NCI-H2196 treated with DMSO at 0.1 percent for 48 hours (cell line): ENCODE measurements around the gene MPO.

Source experiments
- DNase-seq: peaks from one replicate; lab custom pipeline; 2025; ENCODE audit not compliant: unreplicated experiment; lab: John Stamatoyannopoulos, UW

MPO gene

DNA sequence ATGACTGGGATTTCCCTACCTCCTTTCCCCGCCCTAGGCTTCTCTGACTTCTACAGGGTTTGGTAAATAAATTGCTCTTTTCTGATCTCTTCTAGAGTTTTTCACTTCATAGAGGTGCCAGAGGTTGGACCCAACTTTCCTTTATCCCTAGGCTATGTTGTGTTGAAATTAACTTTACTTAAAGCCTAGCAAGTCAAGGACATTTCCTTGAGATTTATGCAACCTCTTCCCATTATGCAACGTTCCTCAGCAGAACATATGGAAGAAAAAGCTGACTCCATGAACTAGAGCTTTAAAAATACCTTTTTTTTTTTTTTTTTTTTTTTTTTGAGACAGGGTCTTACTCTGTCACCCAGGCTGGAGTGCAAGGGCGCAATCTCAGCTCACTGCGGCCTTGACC is 15.5 kb downstream of the MPO start:
- no peak for DNase-seq

- no peak for DNase-seq
These were observed 16.2 kb downstream of the MPO start for GRCh38 chr17:58264407-58265103.

DNA sequence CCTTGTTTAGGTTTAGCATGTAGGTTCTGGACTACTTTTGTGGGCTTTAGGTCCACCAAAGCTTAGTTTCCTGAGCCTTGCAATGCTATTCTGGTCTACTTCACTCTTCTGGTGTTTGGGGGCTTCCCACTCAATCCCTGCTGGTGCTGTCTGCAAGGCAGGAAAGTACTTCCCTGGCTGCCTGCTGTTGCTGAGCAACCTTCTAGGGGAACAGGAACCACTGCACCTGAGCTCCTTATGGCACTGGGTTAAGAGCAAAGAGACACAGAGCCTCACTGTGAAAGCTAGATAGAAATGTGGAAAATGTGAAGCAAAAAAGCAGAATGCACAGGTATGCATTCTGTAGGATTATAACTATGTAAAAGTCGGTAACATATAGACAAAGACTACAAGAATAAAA is 17.0 kb downstream of the MPO start:
- DNase-seq = no peak

DNA sequence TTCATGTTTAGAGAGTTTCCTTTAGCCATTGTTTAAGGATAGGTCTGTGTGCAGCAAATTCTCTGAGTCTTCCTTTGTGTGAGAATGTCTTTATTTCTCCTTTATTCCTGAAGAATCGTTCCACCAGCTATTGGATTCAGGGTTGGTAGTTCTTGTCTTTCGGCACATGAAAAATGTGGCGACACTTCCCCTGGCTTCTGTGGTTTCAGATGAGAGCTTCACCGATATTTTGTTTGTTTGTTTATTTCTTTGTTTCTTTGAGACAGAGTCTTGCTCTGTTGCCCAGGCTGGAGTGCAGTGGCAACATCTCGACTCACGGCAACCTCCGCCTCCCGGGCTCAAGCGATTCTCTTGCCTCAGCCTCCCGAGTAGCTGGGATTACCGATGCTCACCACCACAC is 18.6 kb downstream of the MPO start:
- DNase-seq = no peak

DNA sequence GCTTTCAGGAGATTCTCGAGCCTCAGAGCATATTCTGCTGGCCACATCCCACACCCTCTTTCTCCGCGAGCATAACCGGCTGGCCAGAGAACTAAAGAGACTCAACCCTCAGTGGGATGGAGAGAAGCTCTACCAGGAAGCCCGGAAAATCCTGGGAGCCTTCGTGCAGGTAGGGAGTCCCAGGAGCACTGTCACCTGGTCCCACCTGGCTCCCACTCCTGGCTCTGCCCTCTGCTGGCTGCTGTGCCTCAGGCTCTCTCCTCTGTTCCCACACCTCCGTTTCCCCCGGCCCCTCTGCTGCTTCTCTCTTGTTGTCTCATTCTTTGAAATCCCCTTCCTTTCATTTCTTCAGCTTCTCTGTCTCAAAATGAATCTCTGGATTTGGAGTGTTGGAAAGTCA is 25.9 kb downstream of the MPO start:
- DNase-seq = no peak

- DNase-seq = no peak
These were observed 27.7 kb downstream of the MPO start for GRCh38 chr17:58253082-58253481.

- no peak for DNase-seq
These were observed 28.6 kb downstream of the MPO start for GRCh38 chr17:58252141-58252540.

DNA sequence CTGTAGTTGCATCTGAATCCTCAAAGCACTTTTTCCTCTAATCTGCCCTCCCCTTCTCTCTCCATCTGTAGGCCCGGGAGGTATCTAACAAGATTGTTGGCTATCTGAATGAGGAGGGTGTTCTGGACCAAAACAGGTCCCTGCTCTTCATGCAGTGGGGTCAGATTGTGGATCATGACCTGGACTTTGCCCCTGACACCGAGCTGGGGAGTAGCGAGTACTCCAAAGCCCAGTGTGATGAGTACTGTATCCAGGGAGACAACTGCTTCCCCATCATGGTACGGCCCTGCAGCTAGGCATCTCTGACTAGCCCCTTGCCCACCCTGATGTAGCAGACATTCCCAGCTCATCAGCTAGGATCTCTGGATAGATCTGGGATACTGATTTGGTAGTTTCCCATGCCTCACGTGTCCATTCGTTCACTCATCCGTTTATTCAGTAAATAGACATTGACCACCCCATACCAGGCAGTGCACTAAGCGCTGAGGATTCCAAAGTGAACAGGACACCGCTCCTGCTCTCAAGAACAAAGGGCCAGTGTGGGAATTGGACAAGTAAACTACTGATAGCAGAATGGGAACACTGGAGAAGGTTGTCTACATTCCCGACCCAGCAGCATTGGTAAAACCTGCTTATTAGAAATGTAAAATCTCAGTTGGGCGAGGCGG is 30.3 kb downstream of the MPO start:
- DNase-seq = no peak

DNA sequence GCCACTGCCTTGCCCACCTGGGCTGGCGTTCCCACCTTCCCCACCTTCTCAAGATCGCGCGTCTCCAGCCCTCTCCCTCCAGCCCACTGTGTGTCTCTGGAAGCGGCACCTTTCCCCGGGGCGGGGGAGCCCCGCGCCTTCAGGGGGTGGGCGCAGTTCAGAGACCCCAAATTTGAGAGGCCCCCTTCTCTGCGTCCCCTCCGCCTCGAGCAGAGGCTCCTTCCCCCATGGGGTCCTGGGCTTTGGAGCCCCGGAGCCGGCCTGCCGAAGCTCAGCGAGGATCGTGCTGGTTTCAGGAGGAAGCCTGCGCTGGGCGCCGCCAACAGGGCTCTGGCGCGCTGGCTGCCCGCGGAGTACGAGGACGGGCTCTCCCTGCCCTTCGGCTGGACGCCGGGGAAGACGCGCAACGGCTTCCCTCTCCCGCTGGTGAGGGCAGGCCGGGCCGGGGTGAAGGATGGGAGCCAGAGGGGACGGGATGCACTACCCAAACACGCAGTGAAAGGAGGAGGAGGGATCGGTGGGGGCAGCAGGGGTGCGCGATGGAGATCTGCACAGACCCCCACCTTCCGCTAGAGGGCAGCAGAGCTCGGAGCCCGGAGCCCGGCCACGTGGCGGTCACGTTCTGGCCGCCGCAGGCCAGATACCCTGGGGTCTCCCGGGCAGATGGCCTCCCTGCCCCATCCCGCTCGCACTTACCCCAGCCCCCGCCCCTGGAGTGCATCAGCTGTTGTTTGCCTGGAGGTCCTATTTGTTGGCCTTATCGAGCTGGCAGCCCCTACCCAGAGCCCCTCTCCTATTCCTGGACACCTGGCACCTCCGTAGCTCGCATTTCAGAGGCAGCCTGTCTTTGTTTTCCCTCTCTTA is 31.2 kb downstream of the MPO start:
- peak; percentile 69 for DNase-seq

- no peak for DNase-seq
These were observed 31.8 kb downstream of the MPO start for GRCh38 chr17:58248955-58249269.

DNA sequence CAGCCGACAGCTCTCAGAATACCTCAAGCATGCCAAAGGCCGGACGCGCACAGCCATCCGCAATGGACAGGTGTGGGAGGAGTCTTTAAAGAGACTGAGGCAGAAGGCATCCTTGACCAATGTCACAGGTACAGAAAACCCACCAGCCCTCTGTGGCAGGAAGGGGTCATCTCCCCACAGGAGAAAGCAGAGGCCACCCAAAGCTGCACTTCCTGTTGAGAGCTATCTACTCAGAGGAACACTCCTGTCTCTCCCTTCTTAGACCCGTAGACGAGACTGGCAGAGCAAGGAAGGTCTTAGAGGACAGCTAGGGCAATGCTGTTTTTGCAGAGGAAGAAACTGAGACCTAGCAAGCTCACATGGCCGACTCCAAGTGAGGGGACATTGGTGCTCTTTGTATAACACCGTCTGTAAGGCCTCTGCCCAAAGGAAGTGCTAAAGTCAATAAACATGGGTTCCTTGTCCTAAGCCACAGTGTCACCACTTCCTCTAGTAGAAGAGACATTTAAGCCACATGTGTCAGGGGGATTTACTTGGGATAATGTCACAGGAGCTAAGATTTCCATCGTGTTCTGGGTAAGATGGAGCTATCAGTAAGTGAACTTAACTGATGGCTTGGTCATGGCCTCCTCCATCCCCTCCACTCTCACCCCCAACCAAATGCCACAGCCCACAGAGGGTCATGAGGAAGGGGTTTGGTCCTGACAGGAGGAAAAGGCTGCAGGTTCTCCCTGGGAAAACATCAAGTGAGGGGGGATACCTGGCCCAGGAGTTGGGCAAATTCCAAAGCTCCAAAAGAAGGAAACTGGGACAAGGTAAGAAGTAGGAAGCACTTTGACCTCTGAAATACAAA is 33.0 kb downstream of the MPO start:
- DNase-seq = no peak

DNA sequence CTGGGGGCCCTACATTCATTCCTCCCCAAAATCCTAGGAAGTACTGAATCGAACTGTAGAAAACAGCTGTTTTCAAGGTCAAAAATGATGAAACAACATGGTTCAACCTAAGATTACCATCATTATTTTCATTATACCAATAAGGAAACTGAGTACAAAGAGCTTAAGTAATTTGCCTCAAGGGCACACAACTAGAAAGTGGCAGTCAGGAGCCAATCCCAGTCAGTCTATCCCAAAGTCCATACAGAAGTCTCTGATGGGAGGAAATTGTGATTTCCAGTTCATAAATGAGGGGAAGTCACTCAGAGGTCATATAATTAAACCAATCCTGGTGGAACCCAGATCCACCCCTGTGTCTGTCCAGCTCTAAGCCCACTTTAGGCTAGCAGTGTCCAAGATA is 34.0 kb downstream of the MPO start:
- DNase-seq = no peak

- no peak for DNase-seq
These were observed 34.5 kb downstream of the MPO start for GRCh38 chr17:58246104-58246740.

DNA sequence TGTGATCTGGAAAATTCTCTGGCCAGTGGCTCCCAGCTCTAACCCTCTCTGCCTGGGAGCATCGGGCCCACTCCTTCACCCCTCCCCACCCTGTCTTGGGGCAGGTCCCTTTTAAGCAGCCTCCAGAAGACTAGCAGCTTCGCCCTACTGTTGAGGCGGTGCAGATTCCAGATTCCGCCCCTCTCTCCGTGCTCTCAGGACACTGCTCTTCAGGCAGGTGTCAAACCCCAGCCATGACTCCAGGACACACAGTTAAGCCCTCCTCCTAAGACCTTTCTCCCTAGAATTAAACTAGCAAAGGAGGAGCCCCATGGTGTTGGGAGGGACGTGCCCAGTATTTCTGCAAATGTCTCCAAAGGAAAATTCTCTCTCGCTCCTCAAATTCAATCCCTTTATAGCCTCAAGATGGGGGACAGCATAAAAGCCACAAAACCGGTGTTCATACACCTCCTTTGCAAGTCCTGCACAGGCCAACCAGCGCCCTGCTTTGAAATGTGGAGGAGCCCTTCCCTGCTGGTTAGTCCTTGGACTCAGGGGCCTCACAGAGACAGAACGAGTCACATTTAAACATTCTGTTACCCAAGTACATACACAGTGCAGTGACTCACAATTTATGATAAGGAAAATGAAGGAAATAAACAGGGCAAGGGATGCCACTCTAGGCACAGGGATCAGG is 35.2 kb downstream of the MPO start:
- DNase-seq = no peak

GRCh38 chr17:58244963-58245362 is 35.8 kb downstream of the MPO start:
- DNase-seq = no peak

DNA sequence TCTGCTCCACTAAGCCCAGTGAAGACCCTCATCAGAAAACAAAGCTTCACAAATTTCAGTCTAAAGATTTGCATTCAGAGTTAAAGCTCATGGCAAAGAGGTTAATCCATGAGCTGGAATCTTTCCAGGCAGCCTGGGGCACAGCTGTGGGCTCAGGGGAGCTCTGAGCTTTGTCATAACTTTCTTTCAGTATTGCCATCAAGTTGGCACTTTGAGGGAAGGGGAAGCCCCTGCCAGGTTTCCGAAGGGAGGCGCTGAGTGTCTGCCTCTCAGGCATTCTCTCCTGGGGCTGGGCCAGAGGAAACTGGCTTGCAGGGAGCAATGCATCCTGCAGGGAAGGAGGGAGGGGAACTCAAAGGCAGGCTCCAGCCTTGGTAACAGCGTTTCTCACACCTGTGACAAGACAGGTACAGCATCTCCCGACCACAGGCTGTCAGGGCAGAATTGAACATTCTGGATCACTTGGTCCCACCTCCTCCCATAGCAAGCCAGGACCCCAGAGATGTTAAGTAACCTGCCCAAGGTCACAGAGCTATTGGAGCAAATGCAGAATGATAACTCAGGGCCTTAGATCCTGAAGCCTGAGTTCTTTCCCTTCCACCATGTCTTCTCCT is 38.5 kb downstream of the MPO start:
- no peak for DNase-seq

DNA sequence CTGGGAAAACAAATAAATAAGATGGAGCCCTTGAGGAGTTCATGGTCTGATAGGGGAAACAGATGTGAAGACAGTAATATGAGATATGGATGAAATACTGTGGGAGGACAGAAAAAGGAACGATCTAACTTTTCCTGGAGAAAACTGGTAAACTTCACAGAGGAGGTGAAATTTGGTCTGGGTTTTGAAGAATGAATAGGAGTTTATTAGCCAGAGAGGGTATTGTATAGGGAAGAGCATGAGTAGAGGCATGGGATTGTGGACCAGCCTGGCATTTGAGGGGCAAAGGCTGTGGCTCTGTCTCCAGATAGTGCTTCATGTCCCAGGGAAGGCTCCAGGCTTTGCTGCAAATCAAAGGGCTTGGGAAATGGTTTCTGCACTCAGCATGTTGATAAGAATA is 40.7 kb downstream of the MPO start:
- DNase-seq = no peak

- no peak for DNase-seq
These were observed 42.5 kb downstream of the MPO start, which contains the start of gene LPO for GRCh38 chr17:58238147-58238634. TSS of gene LPO (plus strand) at chr17:58238584. CDS start at chr17:58242980, 4,396 bp downstream.

GRCh38 chr17:58236394-58236793 is 44.3 kb downstream of the MPO start:
- DNase-seq = no peak

DNA sequence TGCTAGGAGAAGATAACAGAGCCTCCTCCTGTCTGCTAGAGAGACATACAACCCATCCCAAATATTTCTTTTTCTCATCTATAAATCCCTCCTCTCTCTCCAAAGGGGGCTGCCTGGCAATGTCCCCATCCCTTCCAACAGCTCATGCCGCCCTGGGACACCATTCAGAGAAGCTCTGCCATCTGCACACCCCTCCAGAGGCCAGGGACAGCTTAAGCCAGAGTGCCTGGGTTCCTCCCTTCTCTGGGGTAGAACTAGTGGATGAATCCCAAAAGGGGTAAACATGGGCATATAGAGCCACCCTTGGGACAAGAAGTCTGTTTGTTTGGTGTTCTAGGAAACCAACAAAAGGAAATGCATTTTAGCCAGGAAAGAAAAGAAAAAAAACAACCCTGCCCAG is 44.9 kb downstream of the MPO start:
- DNase-seq = no peak
